ENCODE results near the gene CCDC181.
"Not testable (repeated sequence)": the region's sequence is repeated elsewhere in the genome, so short reads cannot be mapped to it uniquely, and the experiment has no call there.

The CCDC181 gene

GRCh38 chr1:169427081-169427641, at the start of gene CCDC181:
CCDC181 (minus strand) TSS chr1:169427474; CDS start chr1:169424927, 2,547 bp downstream.
- peak; percentile 37 for DNase-seq (ENCODE audit: low read depth)

GRCh38 chr1:169475806-169476387, 48.6 kb upstream of the CCDC181 start:
- no peak for DNase-seq (ENCODE audit: low read depth)

GRCh38 chr1:169474302-169474995, 47.2 kb upstream of the CCDC181 start:
- no peak for DNase-seq (ENCODE audit: low read depth)

- no peak for DNase-seq (ENCODE audit: low read depth)
Observed at GRCh38 chr1:169473347-169473746, 46.1 kb upstream of the CCDC181 start.

GRCh38 chr1:169472738-169473137, 45.5 kb upstream of the CCDC181 start:
- DNase-seq (ENCODE audit: low read depth) = no peak

- no peak for DNase-seq (ENCODE audit: low read depth)
Observed at GRCh38 chr1:169468982-169469381, 41.7 kb upstream of the CCDC181 start.

GRCh38 chr1:169466259-169467230, 39.3 kb upstream of the CCDC181 start:
- DNase-seq (ENCODE audit: low read depth) = no peak

- DNase-seq (ENCODE audit: low read depth) = no peak
Observed at GRCh38 chr1:169465281-169465680, 38.0 kb upstream of the CCDC181 start.

GRCh38 chr1:169462385-169462784, 35.1 kb upstream of the CCDC181 start:
- DNase-seq (ENCODE audit: low read depth) = no peak

GRCh38 chr1:169461390-169462000, 34.2 kb upstream of the CCDC181 start:
- DNase-seq (ENCODE audit: low read depth) = no peak

GRCh38 chr1:169460191-169460833, 33.0 kb upstream of the CCDC181 start:
- no peak for DNase-seq (ENCODE audit: low read depth)

GRCh38 chr1:169457443-169457842, 30.2 kb upstream of the CCDC181 start:
- no peak for DNase-seq (ENCODE audit: low read depth)

GRCh38 chr1:169456029-169456428, 28.8 kb upstream of the CCDC181 start:
- DNase-seq (ENCODE audit: low read depth) = no peak

GRCh38 chr1:169452921-169453320, 25.6 kb upstream of the CCDC181 start:
- DNase-seq (ENCODE audit: low read depth) = no peak

GRCh38 chr1:169451218-169451824, 24.0 kb upstream of the CCDC181 start:
- no peak for DNase-seq (ENCODE audit: low read depth)

GRCh38 chr1:169443923-169444322, 16.6 kb upstream of the CCDC181 start:
- DNase-seq (ENCODE audit: low read depth) = no peak

- no peak for DNase-seq (ENCODE audit: low read depth)
Observed at GRCh38 chr1:169426174-169426705, 1.0 kb downstream of the CCDC181 start.

- no peak for DNase-seq (ENCODE audit: low read depth)
Observed at GRCh38 chr1:169421309-169421708, 6.0 kb downstream of the CCDC181 start.

- no peak for DNase-seq (ENCODE audit: low read depth)
Observed at GRCh38 chr1:169414952-169415351, 12.3 kb downstream of the CCDC181 start.

- not testable (repeated sequence) for DNase-seq (ENCODE audit: low read depth)
Observed at GRCh38 chr1:169408340-169408739, 18.9 kb downstream of the CCDC181 start.

- not testable (repeated sequence) for DNase-seq (ENCODE audit: low read depth)
Observed at GRCh38 chr1:169402578-169402977, 24.7 kb downstream of the CCDC181 start.
